Measurements from ENCODE around the gene GABRG3. TPM values are rescaled to one million over a fixed set of nuclear protein-coding genes. Genes with fewer than 3 reads are reported as not detected.

The GABRG3 gene
- total RNA-seq, 1 donor from 2014 or later: not detected

DNA sequence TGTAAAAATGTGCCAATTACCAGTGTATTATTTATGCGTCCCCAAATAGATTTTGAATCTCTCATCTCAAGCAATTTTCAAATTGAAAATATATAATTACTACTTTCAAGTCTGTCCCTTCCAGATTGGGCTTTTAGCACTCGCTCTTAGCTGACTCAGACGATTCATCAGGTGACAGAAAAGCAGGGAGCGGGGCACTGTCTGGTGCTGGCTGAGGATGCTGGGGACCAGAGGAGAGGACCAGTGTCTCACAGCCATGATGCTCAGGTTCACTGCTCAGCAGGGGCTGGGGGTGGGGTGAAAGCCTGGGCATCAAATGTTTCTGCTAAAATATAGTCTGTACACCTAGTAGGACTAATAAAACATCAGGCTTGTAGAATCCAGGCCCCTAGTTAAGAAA, 199.9 kb downstream of the GABRG3 start:
- no peaks in the 10 kb centered on the region for H3K4me1 ChIP-seq
- TF ChIP-seq, protein P1, sequence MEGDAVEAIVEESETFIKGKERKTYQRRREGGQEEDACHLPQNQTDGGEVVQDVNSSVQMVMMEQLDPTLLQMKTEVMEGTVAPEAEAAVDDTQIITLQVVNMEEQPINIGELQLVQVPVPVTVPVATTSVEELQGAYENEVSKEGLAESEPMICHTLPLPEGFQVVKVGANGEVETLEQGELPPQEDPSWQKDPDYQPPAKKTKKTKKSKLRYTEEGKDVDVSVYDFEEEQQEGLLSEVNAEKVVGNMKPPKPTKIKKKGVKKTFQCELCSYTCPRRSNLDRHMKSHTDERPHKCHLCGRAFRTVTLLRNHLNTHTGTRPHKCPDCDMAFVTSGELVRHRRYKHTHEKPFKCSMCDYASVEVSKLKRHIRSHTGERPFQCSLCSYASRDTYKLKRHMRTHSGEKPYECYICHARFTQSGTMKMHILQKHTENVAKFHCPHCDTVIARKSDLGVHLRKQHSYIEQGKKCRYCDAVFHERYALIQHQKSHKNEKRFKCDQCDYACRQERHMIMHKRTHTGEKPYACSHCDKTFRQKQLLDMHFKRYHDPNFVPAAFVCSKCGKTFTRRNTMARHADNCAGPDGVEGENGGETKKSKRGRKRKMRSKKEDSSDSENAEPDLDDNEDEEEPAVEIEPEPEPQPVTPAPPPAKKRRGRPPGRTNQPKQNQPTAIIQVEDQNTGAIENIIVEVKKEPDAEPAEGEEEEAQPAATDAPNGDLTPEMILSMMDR (IDR thresholded peaks at IDR 0.05): no peak
- H3K36me3 ChIP-seq: no peaks in the 10 kb centered on the region
- intact Hi-C loops (cut with DNase I): no loop called here
- no peaks in the 10 kb centered on the region for H3K27me3 ChIP-seq (ENCODE audit: low read depth)
- no peak for DNase-seq
- no peak overlapping the region for H3K27ac ChIP-seq
- H3K4me3 ChIP-seq: no peak overlapping the region
- peaks cover under 1% of the 10 kb centered on the region for H3K9me3 ChIP-seq
- no peak for ATAC-seq

DNA sequence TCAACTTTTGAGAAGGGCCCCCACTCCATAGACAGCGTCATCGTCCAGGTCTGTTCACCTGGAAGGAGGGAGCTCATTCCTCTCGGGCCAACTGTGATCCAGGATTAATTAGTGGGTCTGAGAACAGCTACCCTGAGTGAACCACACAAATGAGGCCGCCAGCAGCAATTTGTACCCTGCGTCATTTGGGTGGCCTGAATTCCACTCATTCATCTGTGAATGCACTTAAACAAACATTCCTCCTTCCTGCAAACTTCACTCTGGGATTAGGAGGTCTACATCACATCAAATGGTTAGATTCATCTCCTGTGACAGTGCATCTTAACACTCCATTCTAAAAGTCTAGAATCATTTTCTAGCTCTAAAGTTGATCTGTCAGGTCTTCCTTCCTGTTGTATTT, 201.8 kb downstream of the GABRG3 start:
- intact Hi-C loops (cut with DNase I): no loop called here
- Histone ChIP-seq H3K9me3 (peaks cover 13% of the 10 kb centered on the region), H3K4me1 (no peaks in the 10 kb centered on the region), H3K27ac (no peak overlapping the region), H3K4me3 (no peak overlapping the region), H3K27me3 (ENCODE audit: low read depth) (no peaks in the 10 kb centered on the region), H3K36me3 (no peaks in the 10 kb centered on the region)
- ATAC-seq (no peak), DNase-seq (no peak)
- TF ChIP-seq, protein P1 (IDR thresholded peaks at IDR 0.05): no peak

DNA sequence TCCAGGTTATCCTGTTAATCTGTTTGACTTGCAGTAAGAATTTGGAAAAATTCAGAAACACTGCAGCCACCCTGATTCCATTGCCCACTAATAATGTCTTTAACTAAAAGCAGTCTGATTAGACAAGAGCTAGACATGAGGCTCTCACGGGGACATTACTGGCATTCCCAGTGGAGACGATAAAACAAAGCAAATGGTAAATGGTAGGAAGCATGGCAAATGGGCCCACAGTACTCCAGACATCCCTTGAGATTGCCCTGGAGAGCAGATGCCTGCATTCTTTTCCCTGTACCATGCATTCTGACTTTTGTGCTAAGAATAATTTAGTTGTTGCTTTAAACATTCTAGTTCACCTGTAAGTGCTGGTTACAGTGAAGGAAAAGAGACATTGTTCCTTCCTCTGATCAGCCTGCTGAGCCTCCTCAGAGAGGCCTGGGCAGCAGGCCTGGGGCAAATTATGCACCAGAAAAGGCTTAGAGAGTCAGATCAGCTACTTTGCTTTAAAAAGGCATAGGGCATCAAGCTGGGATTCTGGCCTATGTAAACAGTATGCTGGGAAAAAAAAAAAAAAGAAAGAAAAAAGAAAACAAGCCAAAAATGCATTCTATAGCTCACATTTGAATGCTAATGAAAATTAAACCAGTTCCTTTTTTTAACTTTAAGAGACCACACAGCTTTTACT, 204.6 kb downstream of the GABRG3 start:
- Histone ChIP-seq H3K27ac (no peak overlapping the region), H3K27me3 (ENCODE audit: low read depth) (no peaks in the 10 kb centered on the region), H3K4me1 (no peaks in the 10 kb centered on the region), H3K36me3 (no peaks in the 10 kb centered on the region), H3K4me3 (no peak overlapping the region), H3K9me3 (peaks cover 13% of the 10 kb centered on the region)
- TF ChIP-seq, protein P1 (IDR thresholded peaks at IDR 0.05): no peak
- intact Hi-C loops (cut with DNase I): no loop called here
- ATAC-seq (no peak), DNase-seq (no peak)

DNA sequence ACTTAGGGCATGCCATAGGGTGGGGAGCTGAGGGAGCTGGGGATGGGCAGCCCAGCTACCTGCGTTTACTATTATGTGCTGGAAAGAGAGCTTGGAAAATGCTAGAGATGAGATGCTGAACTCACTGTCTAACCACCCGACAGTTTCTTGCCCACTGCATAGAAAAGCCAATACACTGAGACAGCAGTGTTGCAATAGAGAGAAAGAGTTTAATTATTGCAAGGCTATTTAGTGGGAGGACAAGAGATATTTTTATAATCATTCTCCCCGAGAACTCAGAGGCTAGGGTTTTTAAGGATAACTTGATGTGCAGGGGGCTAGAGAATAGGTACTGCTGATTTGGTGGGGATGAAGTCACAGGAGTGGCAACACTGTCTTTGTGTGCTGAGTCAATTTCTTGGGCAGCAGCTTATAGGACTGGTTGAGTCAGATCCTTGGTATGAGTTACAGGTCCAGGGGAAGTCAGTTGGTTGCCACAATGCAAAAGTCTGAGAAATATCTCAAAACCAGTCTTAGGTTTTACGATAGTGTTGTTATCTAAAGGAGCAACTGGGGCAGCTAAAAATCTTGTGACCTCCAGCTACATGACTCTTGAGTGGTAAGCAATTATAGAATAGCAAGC, 205.9 kb downstream of the GABRG3 start:
- intact Hi-C loops (cut with DNase I): no loop called here
- TF ChIP-seq, protein P1 (IDR thresholded peaks at IDR 0.05): no peak
- ATAC-seq: no peak

DNA sequence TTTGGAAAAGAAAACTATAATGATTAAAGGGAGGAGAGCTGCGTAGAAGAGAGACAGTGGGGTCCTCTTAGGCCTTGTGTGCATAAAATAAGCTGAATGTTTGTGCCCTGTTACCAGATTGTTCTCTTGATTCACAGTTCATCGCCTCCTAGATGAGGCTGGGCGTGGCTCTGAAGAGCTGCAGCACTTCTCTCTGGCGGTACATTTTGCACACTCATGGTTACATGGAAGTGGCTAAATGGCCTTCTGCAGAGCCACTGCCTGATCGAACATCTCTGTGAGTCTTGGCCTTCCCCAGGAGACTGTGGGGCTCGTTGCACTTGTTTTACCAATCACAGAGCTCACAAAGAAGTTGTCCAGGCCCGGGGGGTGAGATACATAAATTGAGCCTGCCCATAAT, 208.8 kb downstream of the GABRG3 start:
- TF ChIP-seq, protein P1 (IDR thresholded peaks at IDR 0.05): no peak
- no peak overlapping the region for H3K27ac ChIP-seq
- no peaks in the 10 kb centered on the region for H3K4me1 ChIP-seq
- no peak overlapping the region for H3K4me3 ChIP-seq
- H3K36me3 ChIP-seq: no peaks in the 10 kb centered on the region
- ATAC-seq (no peak), DNase-seq (no peak)
- peaks cover 13% of the 10 kb centered on the region for H3K9me3 ChIP-seq
- intact Hi-C loops (cut with DNase I): no loop called here
- no peaks in the 10 kb centered on the region for H3K27me3 ChIP-seq (ENCODE audit: low read depth)

More for the DNA sequence above, 205.9 kb downstream of the GABRG3 start:
- Histone ChIP-seq H3K27ac (no peak overlapping the region), H3K4me1 (no peaks in the 10 kb centered on the region), H3K36me3 (no peaks in the 10 kb centered on the region), H3K27me3 (ENCODE audit: low read depth) (no peaks in the 10 kb centered on the region), H3K9me3 (peaks cover 13% of the 10 kb centered on the region), H3K4me3 (no peak overlapping the region)
- no peak for DNase-seq
